Measurements from ENCODE around the gene ACVR1C. TPM values are rescaled to one million over a fixed set of nuclear protein-coding genes. Genes with fewer than 3 reads are reported as not detected.

The ACVR1C gene
- total RNA-seq, 1 experiment from 2014 or later = 1.2 TPM

- Histone ChIP-seq H3K27ac (ENCODE audit: low read depth, low read length) (no peak overlapping the region), H3K4me1 (ENCODE audit: control insufficient read depth in 1 of 2, insufficient read depth in 2 of 2, low read length in 2 of 2) (no peaks in the 10 kb centered on the region), H3K9ac (ENCODE audit: low read length) (no peak overlapping the region), H3K9me3 (ENCODE audit: control insufficient read depth in 1 of 2, insufficient read depth in 1 of 2, low read depth in 1 of 2, low read length in 2 of 2) (no peaks in the 10 kb centered on the region), H3K4me3 (replicated peaks in 1 of 2; ENCODE audit: low read depth in 1 of 2, low read length in 2 of 2) (no peak overlapping the region), H4K20me1 (ENCODE audit: insufficient read depth) (no peaks in the 10 kb centered on the region), H3K36me3 (ENCODE audit: control insufficient read depth in 1 of 2, insufficient read depth in 2 of 2, low read length in 2 of 2) (no peaks in the 10 kb centered on the region), H3K27me3 (ENCODE audit: insufficient read depth, low read length) (no peaks in the 10 kb centered on the region), H3K4me2 (ENCODE audit: low read length) (no peak overlapping the region), H3K9me2 (ENCODE audit: insufficient read depth) (no peaks in the 10 kb centered on the region), H2AFZ (ENCODE audit: low read depth, low read length, poor library complexity, severe bottlenecking) (no peak overlapping the region), H3K79me2 (ENCODE audit: insufficient read depth, low read length) (no peaks in the 10 kb centered on the region)
- ChIA-PET RAD21 (ENCODE audit: low non-redundant PET in 1 of 2, low total read pairs in 2 of 2, uncharacterized antibody in 2 of 2, unreplicated experiment in 2 of 2) (no interaction called here), CTCF (no interaction called here), POLR2A (no interaction called here)
- DNase-seq (ENCODE audit: low read depth, low spot score) (no peak), ATAC-seq (no peak)
- TF ChIP-seq JUND (IDR thresholded peaks at IDR 0.05) = no peak
- TF ChIP-seq REST (IDR thresholded peaks at IDR 0.05; ENCODE audit: low read depth) = no peak
- no peak for TF ChIP-seq ZBTB33 (IDR thresholded peaks at IDR 0.05; ENCODE audit: extremely low read depth, insufficient replicate concordance, low read length)
- TF ChIP-seq ATF3 (IDR thresholded peaks at IDR 0.05) = no peak
- TF ChIP-seq YY1 (IDR thresholded peaks at IDR 0.05; ENCODE audit: extremely low read depth, insufficient replicate concordance, low read depth, low read length) = no peak
- TF ChIP-seq SRF (IDR thresholded peaks at IDR 0.05; ENCODE audit: low read depth) = no peak
- no peak for TF ChIP-seq ZFX (IDR thresholded peaks at IDR 0.05)
- no peak for TF ChIP-seq MAX (IDR thresholded peaks at IDR 0.05)
- no peak for TF ChIP-seq SIN3A (IDR thresholded peaks at IDR 0.05; ENCODE audit: low read depth)
- no peak for TF ChIP-seq CEBPB (IDR thresholded peaks at IDR 0.05; ENCODE audit: low read depth)
- no peak for TF ChIP-seq EGR1 (IDR thresholded peaks at IDR 0.05; ENCODE audit: low read depth)
- no TSS peak for BruUV-seq (replicated peaks)
- intact Hi-C loops (cut with micrococcal nuclease) = no loop called here
Observed at GRCh38 chr2:157611726-157612125, 16.9 kb downstream of the ACVR1C start.
